ENCODE data around the gene WDR6. TPM values are rescaled to one million over a fixed set of nuclear protein-coding genes. Genes with fewer than 3 reads are reported as not detected.

The WDR6 gene
- total RNA-seq, 2 experiments from 2014 or later, result 130 to 154 TPM

DNA sequence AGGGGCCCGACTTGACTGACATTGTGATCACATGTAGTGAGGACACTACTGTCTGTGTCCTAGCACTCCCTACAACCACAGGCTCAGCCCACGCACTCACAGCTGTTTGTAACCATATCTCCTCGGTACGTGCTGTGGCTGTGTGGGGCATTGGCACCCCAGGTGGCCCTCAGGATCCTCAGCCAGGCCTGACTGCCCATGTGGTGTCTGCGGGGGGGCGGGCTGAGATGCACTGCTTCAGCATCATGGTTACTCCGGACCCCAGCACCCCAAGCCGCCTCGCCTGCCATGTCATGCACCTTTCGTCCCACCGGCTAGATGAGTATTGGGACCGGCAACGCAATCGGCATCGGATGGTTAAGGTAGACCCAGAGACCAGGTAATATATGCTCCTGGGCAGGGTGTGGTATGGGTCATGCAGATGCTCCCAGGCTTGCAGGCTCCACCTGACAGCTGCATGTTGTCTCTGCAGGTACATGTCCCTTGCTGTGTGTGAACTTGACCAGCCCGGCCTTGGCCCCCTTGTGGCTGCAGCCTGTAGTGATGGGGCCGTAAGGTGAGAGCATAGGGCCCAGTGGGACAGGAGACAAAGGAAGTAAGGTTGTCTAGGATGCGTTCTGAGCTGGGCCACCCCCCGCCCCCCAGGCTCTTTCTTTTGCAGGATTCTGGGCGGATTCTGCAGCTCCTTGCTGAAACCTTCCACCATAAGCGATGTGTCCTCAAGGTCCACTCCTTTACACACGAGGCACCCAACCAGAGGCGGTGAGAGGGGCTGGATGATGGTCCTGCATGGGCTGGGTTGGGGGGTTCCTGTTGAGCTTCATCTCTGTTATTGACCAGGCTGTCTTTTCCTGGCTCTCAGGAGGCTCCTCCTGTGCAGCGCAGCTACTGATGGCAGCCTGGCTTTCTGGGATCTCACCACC is 6.8 kb downstream of the WDR6 start:
- H3K27ac Mint-ChIP-seq, result no peak overlapping the region
- ATAC-seq, result peak; percentile 24
- peak; percentile 68 for DNase-seq
- CTCF ChIA-PET, result interaction anchor here (0.6 to 5.4 kb wide), 6 partner anchors 8 to 95 kb away, joined by 3 to 42 read pairs (median 4); partner anchors contain the start of genes ARIH2, NDUFAF3 and P4HTM
- no peak overlapping the region for H3K4me3 Mint-ChIP-seq
- H3K27me3 Mint-ChIP-seq, result no peaks in the 10 kb centered on the region
- H3K36me3 Mint-ChIP-seq, result peaks cover 20% of the 10 kb centered on the region
- H3K4me1 Mint-ChIP-seq, result peaks cover 25% of the 10 kb centered on the region
- no peaks in the 10 kb centered on the region for H3K9me3 Mint-ChIP-seq (ENCODE audit: low read depth)

DNA sequence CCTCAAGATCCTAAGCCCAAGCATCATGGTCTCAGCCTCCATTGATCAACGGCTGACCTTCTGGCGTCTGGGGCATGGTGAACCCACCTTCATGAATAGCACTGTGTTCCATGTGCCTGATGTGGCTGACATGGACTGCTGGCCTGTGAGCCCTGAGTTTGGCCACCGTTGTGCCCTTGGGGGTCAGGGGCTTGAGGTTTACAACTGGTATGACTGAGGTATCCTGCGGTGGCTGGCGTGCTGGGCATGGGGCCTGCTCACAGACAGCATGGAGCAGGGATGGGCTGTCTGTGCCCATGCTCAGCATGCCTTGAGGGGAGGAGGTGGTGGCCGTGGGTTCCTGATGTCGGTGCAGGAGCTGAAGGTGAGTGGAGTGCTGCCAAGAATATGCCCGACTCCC is 7.9 kb downstream of the WDR6 start:
- DNase-seq (no peak), ATAC-seq (no peak)
- CTCF ChIA-PET, result interaction anchor here (0.8 to 5.4 kb wide), 4 partner anchors 8 to 27 kb away, joined by 3 to 42 read pairs (median 4); partner anchors contain the start of genes P4HTM and WDR6
- Mint-ChIP-seq H3K9me3 (ENCODE audit: low read depth) (no peaks in the 10 kb centered on the region), H3K4me1 (peaks cover 28% of the 10 kb centered on the region), H3K4me3 (no peak overlapping the region), H3K36me3 (peaks cover 20% of the 10 kb centered on the region), H3K27me3 (no peaks in the 10 kb centered on the region), H3K27ac (no peak overlapping the region)

- H3K27ac Mint-ChIP-seq, result no peak overlapping the region
- H3K36me3 Mint-ChIP-seq, result peaks cover 20% of the 10 kb centered on the region
- no peaks in the 10 kb centered on the region for H3K9me3 Mint-ChIP-seq (ENCODE audit: low read depth)
- no peak overlapping the region for H3K4me3 Mint-ChIP-seq
- DNase-seq (no peak), ATAC-seq (no peak)
- H3K27me3 Mint-ChIP-seq, result no peaks in the 10 kb centered on the region
- peaks cover 32% of the 10 kb centered on the region for H3K4me1 Mint-ChIP-seq
- CTCF ChIA-PET, result interaction anchor here (0.8 to 1.3 kb wide), 2 partner anchors 9 to 28 kb away, joined by 3 to 4 read pairs; partner anchors contain the start of gene WDR6
Measured at GRCh38 chr3:49015765-49016164, 8.6 kb downstream of the WDR6 start.

DNA sequence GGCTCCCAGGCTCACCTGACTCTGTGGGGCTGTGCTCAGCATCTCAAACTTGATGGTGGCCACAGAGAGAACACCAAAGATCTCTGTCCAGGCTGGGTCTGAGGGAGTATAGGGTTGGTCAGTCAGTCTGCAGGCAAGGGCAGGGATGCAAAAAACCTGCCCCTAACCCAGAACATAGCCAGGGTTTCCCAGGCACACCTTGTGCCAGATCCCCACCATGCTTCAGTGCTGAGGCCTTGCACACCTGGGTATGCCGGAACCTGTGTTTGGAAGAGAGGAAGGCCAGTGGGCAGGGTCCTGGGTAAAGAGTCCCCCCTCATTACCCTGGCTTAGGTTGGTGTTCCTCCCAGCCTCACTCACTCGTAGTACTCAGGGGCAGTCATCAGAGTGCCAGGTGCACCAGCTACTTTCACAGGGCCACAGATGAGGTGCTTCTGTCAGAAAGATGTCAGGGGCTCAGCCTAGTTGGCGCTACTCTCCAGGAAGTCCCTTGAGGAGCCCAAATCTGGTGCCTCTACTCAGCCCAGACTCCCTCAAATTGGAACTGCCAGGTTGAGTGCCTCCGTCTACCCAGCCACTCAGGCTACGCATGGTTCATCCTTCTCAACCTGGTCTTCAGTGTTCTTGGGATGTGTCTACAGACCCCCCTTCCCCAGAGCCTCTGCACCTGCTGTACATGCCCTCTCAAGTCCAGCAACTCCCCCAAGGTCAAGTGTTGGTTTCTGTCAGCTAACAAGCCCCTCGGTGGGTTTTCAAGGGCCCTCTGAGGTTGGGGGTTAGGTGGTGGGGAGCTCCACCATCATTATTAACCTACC is 9.4 kb downstream of the WDR6 start:
- Mint-ChIP-seq H3K27me3 (no peaks in the 10 kb centered on the region), H3K27ac (no peak overlapping the region), H3K9me3 (ENCODE audit: low read depth) (no peaks in the 10 kb centered on the region), H3K36me3 (peaks cover 22% of the 10 kb centered on the region), H3K4me1 (peaks cover 32% of the 10 kb centered on the region), H3K4me3 (peak overlapping the region; percentile 90)
- DNase-seq (no peak), ATAC-seq (no peak)
- CTCF ChIA-PET, result interaction anchor here (1.1 to 9.4 kb wide), 4 partner anchors 9 to 97 kb away, joined by 3 to 101 read pairs (median 46); partner anchors contain the start of genes P4HTM and WDR6

DNA sequence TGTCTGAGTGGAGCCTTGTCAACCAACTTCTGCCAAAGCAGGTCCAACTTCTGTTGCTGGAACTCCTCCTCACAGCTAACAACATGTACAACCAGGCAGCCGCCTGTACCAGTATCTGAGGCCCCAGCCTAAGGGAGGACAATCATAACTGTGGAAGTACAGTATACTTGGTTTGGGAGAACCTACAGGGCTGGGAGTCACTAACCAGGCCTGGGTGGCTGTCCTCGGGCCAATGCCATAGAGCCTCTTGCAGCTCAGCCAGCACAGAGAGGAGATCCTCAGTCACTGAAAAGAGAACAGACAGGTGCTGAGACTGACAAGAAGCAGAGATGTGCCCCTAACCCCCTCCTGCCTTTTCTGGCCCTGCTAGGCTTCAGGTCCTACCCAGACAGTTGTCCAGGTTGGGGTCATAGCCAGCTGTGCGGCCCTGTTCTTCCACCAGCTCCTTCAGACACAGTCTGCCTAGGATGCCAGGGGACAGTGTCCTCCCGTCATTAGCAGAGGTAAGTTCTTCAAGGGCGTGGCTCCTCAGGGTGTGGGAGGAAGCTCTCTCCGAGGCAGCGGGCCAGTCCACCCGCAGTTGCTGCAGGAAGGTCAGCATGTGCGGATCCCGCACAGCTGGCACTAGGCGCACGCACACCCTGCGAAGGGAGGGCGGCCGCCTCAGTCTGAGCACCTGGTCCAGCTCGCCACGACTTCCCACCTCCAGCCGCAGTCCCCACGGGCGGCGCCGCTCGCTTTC is 10.2 kb downstream of the WDR6 start:
- ATAC-seq, result no peak
- peak overlapping the region; percentile 90 for H3K4me3 Mint-ChIP-seq
- H3K9me3 Mint-ChIP-seq (ENCODE audit: low read depth), result no peaks in the 10 kb centered on the region
- H3K27ac Mint-ChIP-seq, result peak overlapping the region; percentile 89
- no peaks in the 10 kb centered on the region for H3K27me3 Mint-ChIP-seq
- DNase-seq, result no peak
- CTCF ChIA-PET, result interaction anchor here (1.1 to 9.4 kb wide), 4 partner anchors 10 to 119 kb away, joined by 3 to 101 read pairs (median 48); partner anchors contain the start of genes P4HTM, SLC25A20 and WDR6
- peaks cover 16% of the 10 kb centered on the region for H3K36me3 Mint-ChIP-seq
- H3K4me1 Mint-ChIP-seq, result peaks cover 29% of the 10 kb centered on the region

GRCh38 chr3:49017971-49018706 is 10.9 kb downstream of the WDR6 start, which contains the start of gene DALRD3:
TSS of gene DALRD3 (minus strand) at chr3:49018580. CDS start at chr3:49018564, 16 bp downstream.
- Mint-ChIP-seq H3K36me3 (peaks cover 20% of the 10 kb centered on the region), H3K27ac (peak within 1 kb of the TSS; percentile 94), H3K27me3 (no peaks in the 10 kb centered on the region), H3K9me3 (ENCODE audit: low read depth) (no peaks in the 10 kb centered on the region), H3K4me1 (peaks cover 36% of the 10 kb centered on the region), H3K4me3 (peak within 1 kb of the TSS; percentile 90)
- ATAC-seq (peak; percentile 16), DNase-seq (peak; percentile 79)
- CTCF ChIA-PET, result interaction anchor here (2.6 to 9.4 kb wide), 3 partner anchors 11 to 120 kb away, joined by 7 to 101 read pairs (median 88); partner anchors contain the start of genes P4HTM, SLC25A20 and WDR6

GRCh38 chr3:49018707-49019006 is 11.5 kb downstream of the WDR6 start:
- peaks cover 40% of the 10 kb centered on the region for H3K4me1 Mint-ChIP-seq
- peak overlapping the region; percentile 89 for H3K27ac Mint-ChIP-seq

DNA sequence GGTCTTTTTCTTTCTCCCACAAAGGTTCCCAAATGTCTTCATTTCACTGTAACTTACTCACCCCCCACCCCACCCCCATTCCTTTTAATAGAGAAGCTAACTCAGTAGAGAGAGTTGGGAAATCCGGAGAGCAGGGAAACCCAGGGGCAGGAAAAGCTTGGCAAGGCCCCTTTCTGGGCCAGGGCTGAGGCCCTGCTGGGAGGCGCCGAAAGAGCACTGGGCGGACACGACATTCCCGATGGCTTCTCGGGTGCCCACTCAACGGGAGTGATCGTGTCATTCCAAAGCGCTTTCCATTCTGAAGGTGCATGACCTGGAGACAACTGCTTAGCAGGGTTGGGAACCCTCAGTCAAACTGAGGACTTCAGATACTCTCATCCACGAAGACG is 12.7 kb downstream of the WDR6 start:
- Mint-ChIP-seq H3K36me3 (peaks cover 32% of the 10 kb centered on the region), H3K4me1 (peaks cover 50% of the 10 kb centered on the region), H3K9me3 (ENCODE audit: low read depth) (no peaks in the 10 kb centered on the region), H3K4me3 (peak overlapping the region; percentile 90), H3K27me3 (no peaks in the 10 kb centered on the region), H3K27ac (peak overlapping the region; percentile 94)
- ATAC-seq, result no peak
- CTCF ChIA-PET, result interaction anchor here (1.4 to 9.4 kb wide), 5 partner anchors 9 to 122 kb away, joined by 6 to 101 read pairs (median 7); partner anchors contain the start of genes P4HTM, QRICH1, SLC25A20 and WDR6
- DNase-seq, result no peak

More at GRCh38 chr3:49018707-49019006, 11.5 kb downstream of the WDR6 start:
- Mint-ChIP-seq H3K4me3 (peak overlapping the region; percentile 90), H3K36me3 (peaks cover 22% of the 10 kb centered on the region), H3K27me3 (no peaks in the 10 kb centered on the region), H3K9me3 (ENCODE audit: low read depth) (no peaks in the 10 kb centered on the region)
- ATAC-seq (no peak), DNase-seq (no peak)
- CTCF ChIA-PET, result interaction anchor here (2.6 to 9.4 kb wide), 3 partner anchors 11 to 120 kb away, joined by 7 to 101 read pairs (median 88); partner anchors contain the start of genes P4HTM, SLC25A20 and WDR6

GRCh38 chr3:49020330-49021212 is 13.4 kb downstream of the WDR6 start:
- peak; percentile 1 for ATAC-seq
- peak overlapping the region; percentile 90 for H3K4me3 Mint-ChIP-seq

DNA sequence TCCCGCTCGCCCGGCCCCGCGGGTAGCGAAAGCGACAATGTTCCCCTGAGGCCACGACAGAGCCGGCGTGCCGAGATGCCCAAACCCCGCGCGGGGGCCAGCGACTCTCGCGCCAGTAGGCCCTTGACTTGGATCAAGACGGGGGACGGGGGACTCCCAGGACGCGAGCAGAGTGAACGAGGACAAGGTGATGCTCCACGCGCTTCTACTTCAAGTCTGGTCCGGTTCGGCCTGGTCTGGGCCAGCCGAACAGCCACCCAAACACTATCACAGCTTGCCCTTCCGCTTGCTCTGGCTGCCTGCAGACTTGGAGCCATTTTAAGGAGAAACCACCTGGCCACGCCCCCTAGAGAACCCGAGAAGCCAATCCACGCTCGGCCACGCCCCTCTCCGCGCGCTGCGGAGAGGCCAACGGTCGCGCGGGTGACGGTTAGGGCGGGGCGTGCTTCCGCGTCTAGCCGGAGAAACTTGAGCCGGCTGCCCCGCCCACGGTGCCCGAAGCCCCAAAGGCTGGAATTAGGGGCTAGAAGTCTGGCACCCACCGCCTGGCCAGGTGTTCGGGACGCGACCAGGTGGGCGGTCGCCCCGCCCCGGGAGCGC is 14.1 kb downstream of the WDR6 start:
- peak overlapping the region; percentile 90 for H3K4me3 Mint-ChIP-seq
- H3K27ac Mint-ChIP-seq, result peak overlapping the region; percentile 94
- H3K27me3 Mint-ChIP-seq, result no peaks in the 10 kb centered on the region
- peaks cover 36% of the 10 kb centered on the region for H3K36me3 Mint-ChIP-seq
- CTCF ChIA-PET, result interaction anchor here (0.9 to 9.4 kb wide), 15 partner anchors 8 to 358 kb away, joined by 3 to 101 read pairs (median 5); partner anchors contain the start of genes CELSR3, IMPDH2, IP6K2 and KLHDC8B
- peaks cover 60% of the 10 kb centered on the region for H3K4me1 Mint-ChIP-seq
- no peaks in the 10 kb centered on the region for H3K9me3 Mint-ChIP-seq (ENCODE audit: low read depth)
- peak; percentile 99 for DNase-seq
- ATAC-seq, result peak; percentile 68

More at GRCh38 chr3:49020330-49021212, 13.4 kb downstream of the WDR6 start:
- Mint-ChIP-seq H3K9me3 (ENCODE audit: low read depth) (no peaks in the 10 kb centered on the region), H3K27ac (peak overlapping the region; percentile 94), H3K4me1 (peaks cover 57% of the 10 kb centered on the region), H3K36me3 (peaks cover 34% of the 10 kb centered on the region), H3K27me3 (no peaks in the 10 kb centered on the region)
- CTCF ChIA-PET, result interaction anchor here (1.0 to 9.4 kb wide), 8 partner anchors 9 to 357 kb away, joined by 3 to 101 read pairs (median 6); partner anchors contain the start of genes CELSR3, IMPDH2, P4HTM and QRICH1
- peak; percentile 69 for DNase-seq

Measured in activated CD8-positive, alpha-beta memory T cell treated with anti-CD3 and anti-CD28 coated beads, Interleukin-2, amount 10 ng/mL, durations not matched to agents 7 days and 5 days (primary cell).